CD4-positive, CD25-positive, alpha-beta regulatory T cell (primary cell): ENCODE results near the gene STOML1. TPM values are rescaled to one million over a fixed set of nuclear protein-coding genes. Genes with fewer than 3 reads are reported as not detected.

Experiments
- ATAC-seq, 2 donors: fragments of 150-1000 bp; cut with Tn5 transposase; one replicate each; pipeline ENCODE4 v1.10.0; 2021; ENCODE audit warnings: low read depth in 2 of 2, moderate number of reproducible peaks in 2 of 2, moderate library complexity in 1 of 2
- DNase-seq, 3 donors: peaks; one replicate each; pipeline versions ENCODE4 v3.0.0 to v3.0.0-alpha.2; 2012 to 2022; ENCODE audit warnings: mixed read lengths in 1 of 3
- H3K27ac ChIP-seq: one replicate; pipeline ENCODE4 v1.7.0; 2013; ENCODE audit warnings: mild to moderate bottlenecking, low read length; ENCODE audit not compliant: insufficient read depth, poor library complexity, severe bottlenecking
- H3K27me3 ChIP-seq: one replicate; pipeline ENCODE4 v1.7.0; 2013; ENCODE audit warnings: low read length; ENCODE audit not compliant: control insufficient read depth, insufficient read depth
- H3K36me3 ChIP-seq: one replicate; pipeline ENCODE4 v1.7.0; 2013; ENCODE audit warnings: mild to moderate bottlenecking, low read length, moderate library complexity; ENCODE audit not compliant: control insufficient read depth, insufficient read depth
- H3K4me1 ChIP-seq: 2 replicates; pipeline ENCODE4 v1.7.0; 2013; ENCODE audit warnings: mild to moderate bottlenecking, low read length; ENCODE audit not compliant: insufficient read depth, control insufficient read depth, poor library complexity, severe bottlenecking
- H3K4me3 ChIP-seq: one replicate; pipeline ENCODE4 v1.7.0; 2013; ENCODE audit warnings: low read depth, mild to moderate bottlenecking, low read length, moderate library complexity
- H3K9me3 ChIP-seq, 2 experiments: 1 replicate in 1 of 2; 2 replicates in 1 of 2; pipeline ENCODE4 v1.7.0; 2013; ENCODE audit warnings: low read length in 2 of 2, mild to moderate bottlenecking in 1 of 2, moderate library complexity in 1 of 2; ENCODE audit not compliant: control insufficient read depth in 2 of 2
- H3K27ac Mint-ChIP-seq, 3 donors: one replicate each; pipeline ENCODE4 v1.8.0; 2020 to 2022; ENCODE audit warnings: mild to moderate bottlenecking in 3 of 3, mixed read lengths in 3 of 3, moderate library complexity in 2 of 3
- H3K27me3 Mint-ChIP-seq: one replicate; pipeline ENCODE4 v1.8.0; 2022; ENCODE audit warnings: mild to moderate bottlenecking, mixed read lengths
- H3K36me3 Mint-ChIP-seq: one replicate; pipeline ENCODE4 v1.8.0; 2020; ENCODE audit warnings: mixed read lengths
- H3K4me1 Mint-ChIP-seq, 4 donors: one replicate each; pipeline ENCODE4 v1.8.0; 2020 to 2022; ENCODE audit warnings: mixed read lengths in 4 of 4, mild to moderate bottlenecking in 1 of 4
- H3K4me3 Mint-ChIP-seq, 4 donors: one replicate each; pipeline ENCODE4 v1.8.0; 2020 to 2022; ENCODE audit warnings: mild to moderate bottlenecking in 4 of 4, mixed read lengths in 4 of 4, moderate library complexity in 3 of 4
- H3K9me3 Mint-ChIP-seq, 7 donors: one replicate each; pipeline ENCODE4 v1.8.0; 2020 to 2022; ENCODE audit warnings: mixed read lengths in 7 of 7, mild to moderate bottlenecking in 3 of 7, moderate library complexity in 2 of 7
- polyA plus RNA-seq, 4 donors: library from polyadenylated mRNA; unstranded; fragments of 300-500 nt; fragmentation: Illumina TruSeq; gene quantifications; one replicate each; pipeline ENCODE4 v1.2.3, GENCODE V29; 2021
- total RNA-seq: library from RNA; stranded (reverse); gene quantifications from one replicate; pipeline ENCODE4 v1.2.3, GENCODE V29; 2022

Gene STOML1
- total and polyA plus RNA-seq, 5 donors from 2014 or later = 5.9 to 11.4 (median 9.7) TPM

DNA sequence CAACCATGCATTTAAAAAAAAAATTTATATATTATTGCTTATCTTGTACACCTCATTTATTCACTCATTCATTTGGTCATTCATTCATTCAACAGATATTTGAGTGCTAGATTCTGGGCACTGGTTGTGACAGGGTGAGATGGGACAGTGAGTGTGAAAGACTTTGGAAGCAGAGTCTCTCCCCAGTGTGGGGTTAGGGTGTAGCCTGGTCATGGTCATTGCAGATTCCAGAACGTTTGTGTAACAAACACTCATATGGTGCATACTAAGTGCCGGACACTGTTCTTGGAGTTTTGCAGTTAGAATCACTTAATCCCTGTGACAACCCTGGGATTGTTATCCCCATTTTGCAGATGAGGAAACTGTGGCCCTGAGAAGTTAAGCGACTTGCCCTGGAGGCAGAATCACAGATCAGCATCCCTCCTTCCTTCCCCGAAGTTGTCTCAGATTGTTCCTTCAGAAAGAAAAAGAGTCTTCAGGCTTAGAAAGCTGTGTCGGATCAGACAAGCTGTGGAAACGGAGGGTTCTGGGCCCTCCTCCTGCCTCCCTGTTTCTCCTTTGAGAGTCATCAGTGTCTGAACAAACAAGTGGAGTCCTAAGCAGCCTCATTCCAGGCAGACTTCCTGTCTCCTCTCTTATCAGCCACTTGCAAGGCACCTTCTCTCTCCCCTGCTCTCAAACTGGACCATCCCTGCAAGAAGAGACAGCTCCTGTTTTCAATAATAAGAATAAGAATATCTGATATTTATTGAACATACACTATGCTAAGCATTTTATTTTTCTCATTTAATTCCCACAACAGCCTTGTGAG is 59.5 kb downstream of the STOML1 start:
- no peak overlapping the region for H3K27ac ChIP-seq
- no peak overlapping the region for H3K27ac Mint-ChIP-seq

DNA sequence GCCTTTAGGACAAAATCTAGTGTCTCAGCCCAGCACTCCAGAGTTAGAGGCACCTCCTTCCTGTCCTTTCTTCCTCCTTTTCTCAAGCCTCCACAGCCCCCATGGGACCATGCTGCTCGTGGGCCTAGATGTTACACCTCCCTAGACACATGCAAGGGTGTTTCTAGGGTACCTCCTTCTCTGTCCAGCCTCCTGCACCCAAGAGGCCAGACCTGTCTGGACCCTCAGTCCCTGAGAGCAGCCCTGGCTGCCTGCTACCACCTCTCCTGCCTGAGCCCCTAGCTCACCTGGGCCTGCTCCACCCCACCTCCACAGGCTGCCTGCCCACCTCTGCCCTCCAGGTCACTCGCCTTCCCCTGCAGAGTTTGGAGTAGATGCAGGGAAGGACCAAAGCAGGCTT is 60.7 kb downstream of the STOML1 start:
- Histone ChIP-seq H3K27ac (no peak overlapping the region), H3K27me3 (no peaks in the 10 kb centered on the region), H3K4me3 (no peak overlapping the region), H3K9me3 (no peaks in the 10 kb centered on the region), H3K4me1 (peaks cover 50% of the 10 kb centered on the region), H3K36me3 (no peaks in the 10 kb centered on the region)
- Mint-ChIP-seq H3K9me3 (no peaks in the 10 kb centered on the region), H3K27me3 (no peaks in the 10 kb centered on the region), H3K4me1 (peaks cover 4 to 47% (median 21%) of the 10 kb centered on the region in 4 donors), H3K4me3 (peak overlapping the region in 2 of 4 donors; percentile 45 to 52), H3K36me3 (no peaks in the 10 kb centered on the region), H3K27ac (peak overlapping the region in 2 of 3 donors; percentile 32 to 73)
- DNase-seq = no peak
- no peak for ATAC-seq

More for the DNA sequence above, 59.5 kb downstream of the STOML1 start:
- Histone ChIP-seq H3K36me3 (no peaks in the 10 kb centered on the region), H3K4me3 (no peak overlapping the region), H3K27me3 (no peaks in the 10 kb centered on the region), H3K9me3 (no peaks in the 10 kb centered on the region), H3K4me1 (peaks cover 46% of the 10 kb centered on the region)
- Mint-ChIP-seq H3K4me3 (peak overlapping the region in 1 of 4 donors; percentile 27), H3K36me3 (no peaks in the 10 kb centered on the region), H3K4me1 (peaks cover 4 to 49% (median 21%) of the 10 kb centered on the region in 4 donors), H3K27me3 (no peaks in the 10 kb centered on the region), H3K9me3 (no peaks in the 10 kb centered on the region)
- ATAC-seq = no peak
- DNase-seq = no peak

DNA sequence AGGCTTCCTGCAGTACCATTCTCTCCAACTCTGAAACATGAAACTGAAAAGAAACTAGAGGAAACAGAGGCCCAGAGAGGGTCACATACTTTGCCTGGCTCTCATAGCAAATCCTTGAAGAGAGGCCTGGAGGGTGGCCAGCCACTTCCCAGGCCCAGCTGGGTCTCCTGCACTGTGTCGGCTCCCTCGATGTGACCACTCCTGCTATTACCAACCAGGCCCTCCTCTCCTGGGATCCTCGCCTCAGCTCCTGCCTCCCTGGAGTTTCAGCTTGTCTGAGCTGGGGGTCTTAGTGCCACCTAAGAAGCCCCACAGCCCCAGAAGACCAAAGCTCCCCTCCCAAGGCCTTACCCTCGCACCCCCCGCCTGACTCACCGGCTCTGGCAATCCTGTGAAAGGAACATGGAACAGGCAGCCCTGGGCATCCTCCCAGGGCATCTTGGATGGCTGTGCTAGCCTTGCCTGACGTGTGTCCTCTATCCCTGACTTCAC is 61.3 kb downstream of the STOML1 start:
- H3K9me3 ChIP-seq = no peaks in the 10 kb centered on the region
- no peak overlapping the region for H3K4me3 ChIP-seq
- H3K36me3 ChIP-seq = no peaks in the 10 kb centered on the region
- H3K27ac ChIP-seq = no peak overlapping the region
- peaks cover 53% of the 10 kb centered on the region for H3K4me1 ChIP-seq
- Mint-ChIP-seq H3K36me3 (no peaks in the 10 kb centered on the region), H3K4me1 (peaks cover 4 to 48% (median 21%) of the 10 kb centered on the region in 4 donors), H3K9me3 (no peaks in the 10 kb centered on the region), H3K4me3 (peak overlapping the region in 3 of 4 donors; percentile 26 to 88 (median 52)), H3K27ac (peak overlapping the region; percentile 32 to 79 (median 59)), H3K27me3 (peaks cover 2% of the 10 kb centered on the region)
- no peaks in the 10 kb centered on the region for H3K27me3 ChIP-seq
- no peak for ATAC-seq
- DNase-seq = no peak

DNA sequence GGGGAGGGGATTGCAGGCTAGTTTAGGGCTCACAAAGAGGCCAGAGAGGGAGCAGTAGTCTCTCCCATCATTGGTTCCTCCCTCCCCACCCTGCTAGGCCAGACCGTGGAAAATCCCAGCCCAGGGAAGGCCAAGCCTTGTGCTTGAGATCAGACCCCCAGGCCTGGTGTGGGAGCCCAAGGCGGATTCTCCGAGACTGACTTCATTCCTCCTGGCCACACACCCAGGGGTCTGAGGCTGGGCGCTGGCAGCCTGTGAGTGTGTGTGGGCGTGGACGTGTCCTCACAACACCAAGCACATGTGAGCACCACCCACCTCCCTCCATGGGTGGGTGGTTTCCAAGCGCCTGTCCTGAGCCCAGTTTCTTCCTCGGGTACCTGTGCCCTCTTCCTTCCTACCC is 61.7 kb downstream of the STOML1 start:
- Histone ChIP-seq H3K36me3 (no peaks in the 10 kb centered on the region), H3K4me3 (no peak overlapping the region), H3K4me1 (peaks cover 50% of the 10 kb centered on the region), H3K27me3 (no peaks in the 10 kb centered on the region), H3K27ac (no peak overlapping the region), H3K9me3 (no peaks in the 10 kb centered on the region)
- H3K36me3 Mint-ChIP-seq = no peaks in the 10 kb centered on the region
- DNase-seq = no peak
- H3K27ac Mint-ChIP-seq = peak overlapping the region in 1 of 3 donors; percentile 59
- H3K4me3 Mint-ChIP-seq = peak overlapping the region in 1 of 4 donors; percentile 47
- H3K9me3 Mint-ChIP-seq = no peaks in the 10 kb centered on the region
- no peak for ATAC-seq
- peaks cover 4 to 50% (median 23%) of the 10 kb centered on the region in 4 donors for H3K4me1 Mint-ChIP-seq
- H3K27me3 Mint-ChIP-seq = peaks cover 5% of the 10 kb centered on the region

DNA sequence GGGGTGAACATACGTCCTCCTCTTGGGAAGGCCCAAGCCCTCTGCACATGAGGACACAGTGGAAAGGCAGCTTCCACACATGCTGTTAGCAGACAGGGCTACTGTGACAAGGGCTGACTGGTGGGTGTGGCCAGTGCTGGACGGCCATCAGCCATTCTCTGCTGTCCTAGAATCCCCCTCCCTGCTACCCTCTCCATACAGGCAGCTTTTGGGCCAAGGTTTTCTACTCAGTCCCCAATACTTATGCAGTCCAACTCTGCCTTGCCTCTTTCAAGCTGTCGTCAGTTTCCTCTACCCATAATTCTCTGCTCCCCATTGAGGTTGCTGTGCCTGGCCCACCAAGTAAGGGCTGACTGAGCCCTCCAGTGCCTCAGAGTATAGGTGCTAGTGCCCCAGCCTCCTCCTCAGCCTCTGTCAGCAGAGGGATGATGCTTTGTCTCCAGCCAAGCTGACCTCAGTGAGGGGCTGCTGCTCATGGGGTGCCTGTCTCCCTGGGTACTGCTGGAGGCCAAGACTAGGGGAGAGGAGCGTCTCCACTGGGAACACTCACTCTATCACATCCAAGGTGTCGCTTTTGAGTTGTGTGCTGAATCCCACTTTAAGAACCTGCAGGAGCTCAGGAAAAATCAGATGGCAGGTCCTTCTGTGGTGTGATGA is 63.0 kb downstream of the STOML1 start:
- DNase-seq (no peak), ATAC-seq (no peak)
- peak overlapping the region; percentile 58 to 91 (median 74) for H3K4me3 Mint-ChIP-seq
- H3K4me1 Mint-ChIP-seq = peaks cover 4 to 49% (median 29%) of the 10 kb centered on the region in 4 donors
- Histone ChIP-seq H3K9me3 (no peaks in the 10 kb centered on the region), H3K27ac (no peak overlapping the region), H3K4me1 (peaks cover 52% of the 10 kb centered on the region), H3K4me3 (no peak overlapping the region), H3K27me3 (no peaks in the 10 kb centered on the region), H3K36me3 (no peaks in the 10 kb centered on the region)
- H3K27ac Mint-ChIP-seq = peak overlapping the region in 2 of 3 donors; percentile 62 to 65
- peaks cover 5% of the 10 kb centered on the region for H3K27me3 Mint-ChIP-seq
- H3K9me3 Mint-ChIP-seq = no peaks in the 10 kb centered on the region
- H3K36me3 Mint-ChIP-seq = no peaks in the 10 kb centered on the region

Other genes with a start within 250 kb of the STOML1 start
- gene INSYN1, start 238.9 kb downstream of the STOML1 start, total RNA-seq = not detected
- not detected for gene INSYN1, start 238.9 kb downstream of the STOML1 start, polyA plus RNA-seq
- gene TBC1D21, start 118.7 kb downstream of the STOML1 start, total RNA-seq = not detected
- not detected for gene TBC1D21, start 118.7 kb downstream of the STOML1 start, polyA plus RNA-seq
- gene LOXL1, start 65.8 kb downstream of the STOML1 start, total RNA-seq = 7.3 TPM
- gene LOXL1, start 65.8 kb downstream of the STOML1 start, polyA plus RNA-seq = 10 to 100 TPM in 2 of 4 donors, 1 to 10 TPM in 2; 6.8 to 24.2 (median 10.0) TPM
- 57.6 TPM for gene PML, start 2.4 kb upstream of the STOML1 start, total RNA-seq
- 10 to 100 TPM; 13.7 to 24.0 (median 20.8) TPM for gene PML, start 2.4 kb upstream of the STOML1 start, polyA plus RNA-seq
- gene GOLGA6A, start 90.3 kb upstream of the STOML1 start, total RNA-seq = 0.20 TPM
- gene GOLGA6A, start 90.3 kb upstream of the STOML1 start, polyA plus RNA-seq = not detected
- not detected for gene ISLR2, start 138.3 kb upstream of the STOML1 start, total RNA-seq
- not detected for gene ISLR2, start 138.3 kb upstream of the STOML1 start, polyA plus RNA-seq
- gene ISLR, start 181.4 kb upstream of the STOML1 start, total RNA-seq = not detected
- gene ISLR, start 181.4 kb upstream of the STOML1 start, polyA plus RNA-seq = not detected
- gene STRA6, start 210.5 kb upstream of the STOML1 start, total RNA-seq = not detected
- gene STRA6, start 210.5 kb upstream of the STOML1 start, polyA plus RNA-seq = not detected
- not detected for gene CCDC33, start 244.0 kb upstream of the STOML1 start, total RNA-seq
- not detected for gene CCDC33, start 244.0 kb upstream of the STOML1 start, polyA plus RNA-seq